Measurements from ENCODE around the gene XYLT1.

The XYLT1 gene

DNA sequence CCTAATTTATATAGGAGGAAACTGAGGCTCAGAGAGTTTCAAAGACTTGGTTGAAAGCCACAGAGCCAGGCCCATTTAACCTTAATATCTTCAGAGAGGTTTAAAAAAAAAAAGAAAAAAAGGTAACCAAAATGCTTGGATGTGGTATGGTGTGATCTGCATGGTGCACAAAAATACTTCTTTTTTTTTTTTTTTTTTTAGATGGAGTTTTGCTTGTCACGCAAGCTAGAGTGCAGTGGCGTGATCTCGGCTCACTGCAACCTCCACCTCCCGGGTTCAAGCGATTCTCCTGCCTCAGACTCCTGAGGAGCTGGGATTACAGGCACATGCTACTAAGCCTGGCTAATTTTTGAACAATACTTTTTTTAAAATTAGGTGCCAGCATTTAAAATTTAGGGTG, 101.8 kb downstream of the XYLT1 start (continued):
- TF ChIP-seq PPARA (CRISPR knock-in tag; IDR thresholded peaks at IDR 0.05; ENCODE audit: borderline replicate concordance): no peak
- no peak for TF ChIP-seq POU6F1 (CRISPR knock-in tag; IDR thresholded peaks at IDR 0.05; ENCODE audit: borderline replicate concordance, low read depth)
- TF ChIP-seq RARB (CRISPR knock-in tag; IDR thresholded peaks at IDR 0.05): no peak

GRCh38 chr16:17368446-17368845, 102.3 kb downstream of the XYLT1 start:
- no peak for ATAC-seq
- no peak for TF ChIP-seq OSR1 (CRISPR knock-in tag; IDR thresholded peaks at IDR 0.05)
- TF ChIP-seq ARNTL (CRISPR knock-in tag; IDR thresholded peaks at IDR 0.05; ENCODE audit: borderline replicate concordance, low read depth): no peak
- TF ChIP-seq ZFP3 (CRISPR knock-in tag; IDR thresholded peaks at IDR 0.05): no peak
- TF ChIP-seq CSRNP3 (CRISPR knock-in tag; IDR thresholded peaks at IDR 0.05): no peak
- no peak for TF ChIP-seq TCF4 (CRISPR knock-in tag; IDR thresholded peaks at IDR 0.05; ENCODE audit: borderline replicate concordance)
- TF ChIP-seq SNAI2 (CRISPR knock-in tag; IDR thresholded peaks at IDR 0.05): no peak
- TF ChIP-seq ZNF70 (CRISPR knock-in tag; IDR thresholded peaks at IDR 0.05): no peak
- no peak for TF ChIP-seq BACH2 (CRISPR knock-in tag; IDR thresholded peaks at IDR 0.05; ENCODE audit: borderline replicate concordance)

DNA sequence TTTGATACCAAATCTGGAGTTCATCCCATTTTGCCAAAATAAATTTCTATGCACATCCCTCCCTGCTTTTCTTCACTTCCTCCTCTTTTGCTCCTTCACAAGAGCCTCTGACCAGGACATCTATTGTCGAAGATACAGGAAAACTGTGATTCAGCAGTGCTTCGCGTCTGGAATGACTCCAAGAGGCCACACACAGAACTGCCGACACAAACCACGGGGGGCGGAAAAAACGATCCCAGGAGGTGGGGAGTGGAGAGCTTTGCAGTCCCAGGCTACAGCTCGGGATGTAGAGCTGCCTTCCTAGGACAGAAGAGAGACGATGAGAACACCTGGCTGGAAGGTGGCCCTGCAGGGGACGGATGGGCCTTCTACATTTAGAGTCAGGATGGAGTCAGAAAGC, 102.8 kb downstream of the XYLT1 start:
- peak; percentile 11; the same call in 2 of the 3 replicates for ATAC-seq
- TF ChIP-seq ZNF70 (CRISPR knock-in tag; IDR thresholded peaks at IDR 0.05): no peak
- TF ChIP-seq ZFP3 (CRISPR knock-in tag; IDR thresholded peaks at IDR 0.05): no peak
- TF ChIP-seq GLIS3 (CRISPR knock-in tag; IDR thresholded peaks at IDR 0.05): no peak
- no peak for TF ChIP-seq OSR1 (CRISPR knock-in tag; IDR thresholded peaks at IDR 0.05)
- TF ChIP-seq ARNTL (CRISPR knock-in tag; IDR thresholded peaks at IDR 0.05; ENCODE audit: borderline replicate concordance, low read depth): no peak
- TF ChIP-seq PPARA (CRISPR knock-in tag; IDR thresholded peaks at IDR 0.05; ENCODE audit: borderline replicate concordance): no peak
- no peak for TF ChIP-seq ESRRG (CRISPR knock-in tag; IDR thresholded peaks at IDR 0.05)
- no peak for TF ChIP-seq ZFP30 (CRISPR knock-in tag; IDR thresholded peaks at IDR 0.05)
- no peak for TF ChIP-seq TCF4 (CRISPR knock-in tag; IDR thresholded peaks at IDR 0.05; ENCODE audit: borderline replicate concordance)
- TF ChIP-seq PATZ1 (CRISPR knock-in tag; IDR thresholded peaks at IDR 0.05; ENCODE audit: borderline replicate concordance): no peak

- no peak for TF ChIP-seq ZC3H10 (CRISPR knock-in tag; IDR thresholded peaks at IDR 0.05)
- no peak for TF ChIP-seq RARB (CRISPR knock-in tag; IDR thresholded peaks at IDR 0.05)
- TF ChIP-seq BACH2 (CRISPR knock-in tag; IDR thresholded peaks at IDR 0.05; ENCODE audit: borderline replicate concordance): no peak
- TF ChIP-seq GLIS3 (CRISPR knock-in tag; IDR thresholded peaks at IDR 0.05): no peak
- ATAC-seq: no peak
Observed at GRCh38 chr16:17367036-17367435, 103.7 kb downstream of the XYLT1 start.

DNA sequence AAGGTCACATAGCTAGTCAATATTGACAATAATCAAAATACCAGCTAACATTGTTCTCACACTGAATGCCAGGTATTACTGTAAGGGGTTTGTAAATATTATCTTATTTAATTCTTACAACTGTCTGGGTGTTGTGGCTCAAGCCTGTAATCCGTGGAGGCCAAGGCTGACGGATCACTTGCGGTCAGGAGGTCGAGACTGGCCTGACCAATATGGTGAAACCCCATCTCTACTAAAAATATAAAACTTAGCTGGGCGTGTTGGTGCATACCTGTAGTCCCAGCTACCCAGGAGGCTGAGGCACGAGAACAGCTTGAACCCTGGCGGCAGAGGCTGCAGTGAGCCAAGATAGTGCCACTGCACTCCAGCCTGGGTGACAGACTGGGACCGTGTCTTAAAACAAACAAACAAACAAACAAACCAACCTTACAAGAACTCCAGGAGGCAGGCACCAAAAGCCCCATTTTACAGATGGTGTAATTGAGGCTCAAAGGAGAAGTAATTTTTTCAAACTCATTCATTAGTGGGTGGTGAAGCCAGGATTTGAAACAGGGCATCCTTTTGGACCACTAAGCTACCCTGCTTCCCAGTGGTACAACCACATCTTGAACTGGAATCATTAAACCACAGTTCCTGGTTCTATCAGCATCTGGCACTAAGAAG, 104.3 kb downstream of the XYLT1 start:
- TF ChIP-seq TOX (CRISPR knock-in tag; IDR thresholded peaks at IDR 0.05; ENCODE audit: borderline replicate concordance): no peak
- no peak for TF ChIP-seq ARNTL (CRISPR knock-in tag; IDR thresholded peaks at IDR 0.05; ENCODE audit: borderline replicate concordance, low read depth)
- TF ChIP-seq PPARA (CRISPR knock-in tag; IDR thresholded peaks at IDR 0.05; ENCODE audit: borderline replicate concordance): no peak
- no peak for TF ChIP-seq GLIS3 (CRISPR knock-in tag; IDR thresholded peaks at IDR 0.05)
- no peak for TF ChIP-seq CSRNP3 (CRISPR knock-in tag; IDR thresholded peaks at IDR 0.05)
- no peak for TF ChIP-seq ISL1 (CRISPR knock-in tag; IDR thresholded peaks at IDR 0.05)
- TF ChIP-seq TCF4 (CRISPR knock-in tag; IDR thresholded peaks at IDR 0.05; ENCODE audit: borderline replicate concordance): no peak
- TF ChIP-seq OSR1 (CRISPR knock-in tag; IDR thresholded peaks at IDR 0.05): no peak
- no peak for TF ChIP-seq POU6F1 (CRISPR knock-in tag; IDR thresholded peaks at IDR 0.05; ENCODE audit: borderline replicate concordance, low read depth)
- TF ChIP-seq ZNF565 (CRISPR knock-in tag; conservative IDR thresholded peaks at IDR 0.05; ENCODE audit: low read depth): no peak
- TF ChIP-seq BACH2 (CRISPR knock-in tag; IDR thresholded peaks at IDR 0.05; ENCODE audit: borderline replicate concordance): no peak
- TF ChIP-seq ZFP30 (CRISPR knock-in tag; IDR thresholded peaks at IDR 0.05): no peak
- ATAC-seq: no peak
